Measurements from ENCODE around the gene PNMT. TPM values are rescaled to one million over a fixed set of nuclear protein-coding genes. Genes with fewer than 3 reads are reported as not detected.
A peak's percentile ranks its signal among the peaks of the same experiment; 100 is the strongest.

The PNMT gene
- total and polyA plus RNA-seq, 2 of the 13 experiments (the other 11 are each of a cell fraction or from before 2014, with no cell fraction given), result 0.25 TPM; not detected in 1

- peak; percentile 40 for TF ChIP-seq SKI (IDR thresholded peaks at IDR 0.05; ENCODE audit: partially characterized antibody)
- peak; percentile 42; the same call in 1 of the 2 replicates for TF ChIP-seq ZNF816 (CRISPR knock-in tag; IDR thresholded peaks at IDR 0.05; ENCODE audit: borderline replicate concordance)
- peak; percentile 44; the same call in 1 of the 2 replicates for TF ChIP-seq RXRB (CRISPR knock-in tag; IDR thresholded peaks at IDR 0.05; ENCODE audit: borderline replicate concordance)
- TF ChIP-seq ZNF124 (CRISPR knock-in tag; IDR thresholded peaks at IDR 0.05), result no peak; the same call in 1 of the 2 replicates
- peak; percentile 91 for TF ChIP-seq ELF1 (CRISPR knock-in tag; IDR thresholded peaks at IDR 0.05)
- TF ChIP-seq TIGD3 (CRISPR knock-in tag; IDR thresholded peaks at IDR 0.05; ENCODE audit: borderline replicate concordance), result no peak
- no peak for TF ChIP-seq HMGXB3 (CRISPR knock-in tag; IDR thresholded peaks at IDR 0.05; ENCODE audit: borderline replicate concordance)
- TF ChIP-seq NR2C2 (CRISPR knock-in tag; IDR thresholded peaks at IDR 0.05; ENCODE audit: borderline replicate concordance), result peak; percentile 99
- TF ChIP-seq ZNF746 (CRISPR knock-in tag; IDR thresholded peaks at IDR 0.05), result no peak; the same call in 1 of the 2 replicates
- TF ChIP-seq KDM3A (CRISPR knock-in tag; IDR thresholded peaks at IDR 0.05; ENCODE audit: low read depth), result peak; percentile 78; the same call in 1 of the 2 replicates
- peak; percentile 68 for TF ChIP-seq HOXD1 (CRISPR knock-in tag; IDR thresholded peaks at IDR 0.05)
- 0 out of 2 replicates have a peak, but pooled peaks have one; percentile 3 for TF ChIP-seq ZNF546 (CRISPR knock-in tag; conservative IDR thresholded peaks at IDR 0.05)
- no peak for TF ChIP-seq ZNF777 (CRISPR knock-in tag; IDR thresholded peaks at IDR 0.05)
- peak; percentile 70; the same call in 1 of the 2 replicates for TF ChIP-seq ZNF614 (CRISPR knock-in tag; IDR thresholded peaks at IDR 0.05; ENCODE audit: borderline replicate concordance)
- TF ChIP-seq ATRX (CRISPR knock-in tag; IDR thresholded peaks at IDR 0.05; ENCODE audit: borderline replicate concordance), result no peak
- TF ChIP-seq HINFP (CRISPR knock-in tag; IDR thresholded peaks at IDR 0.05; ENCODE audit: low read depth), result peak; percentile 68; the same call in 1 of the 2 replicates
- TF ChIP-seq ZNF331 (CRISPR knock-in tag; IDR thresholded peaks at IDR 0.05), result peak; percentile 31; the same call in 1 of the 2 replicates
- no peak for TF ChIP-seq ZNF772 (CRISPR knock-in tag; IDR thresholded peaks at IDR 0.05)
- peak; percentile 40 for TF ChIP-seq PTBP1 (IDR thresholded peaks at IDR 0.05; ENCODE audit: low read depth, low read length, poor library complexity, severe bottlenecking)
These were observed 19.6 kb downstream of the PNMT start, which contains the start of gene PGAP3 (continued) for GRCh38 chr17:39687546-39688474.
